BLaER1 treated with 17β-estradiol and CSF1 and Interleukin-3, amounts not matched to agents 10 nM and 100 nM (cell line): ENCODE results near the gene ENHO.
A peak's percentile ranks its signal among the peaks of the same experiment; 100 is the strongest.

ENCODE experiments used
- H3K27ac ChIP-seq, 11 experiments: shearing (Covaris generic); formaldehyde crosslinking; 2 replicates each; pipeline ENCODE4 v1.8.1; 2022
- H3K27me3 ChIP-seq, 11 experiments: shearing (Covaris generic); formaldehyde crosslinking; 2 replicates each; pipeline ENCODE4 v1.8.1; 2022
- H3K36me3 ChIP-seq, 11 experiments: shearing (Covaris generic); formaldehyde crosslinking; 2 replicates each; pipeline ENCODE4 v1.8.1; 2022
- H3K4me1 ChIP-seq, 10 experiments: shearing (Covaris generic); formaldehyde crosslinking; 2 replicates each; pipeline ENCODE4 v1.8.1; 2022
- H3K4me2 ChIP-seq, 11 experiments: shearing (Covaris generic); formaldehyde crosslinking; 2 replicates each; pipeline ENCODE4 v1.8.1; 2022
- H3K4me3 ChIP-seq, 10 experiments: shearing (Covaris generic); formaldehyde crosslinking; 2 replicates each; pipeline ENCODE4 v1.8.1; 2022
- H3K9ac ChIP-seq, 11 experiments: shearing (Covaris generic); formaldehyde crosslinking; 2 replicates each; pipeline ENCODE4 v1.8.1; 2022
- H3K9me3 ChIP-seq, 11 experiments: shearing (Covaris generic); formaldehyde crosslinking; replicated peaks in 1 of 11; 2 replicates each; pipeline ENCODE4 v1.8.1; 2022
- H4K20me1 ChIP-seq, 11 experiments: shearing (Covaris generic); formaldehyde crosslinking; 2 replicates each; pipeline ENCODE4 v1.8.1; 2022
- Cebpa-rat ChIP-seq, 11 experiments: shearing (Covaris generic); IDR thresholded peaks; 2 replicates each; pipeline ENCODE4 v1.8.1; 2022

Gene ENHO

GRCh38 chr9:34552986-34553385 lies 30.2 kb upstream of the ENHO start:
- Histone ChIP-seq H3K36me3 (no peaks in the 10 kb centered on the region), H3K4me1 (peaks cover 0 to 33% (median 30%) of the 10 kb centered on the region in 10 experiments; a peak in 17 of 20 replicates)

DNA sequence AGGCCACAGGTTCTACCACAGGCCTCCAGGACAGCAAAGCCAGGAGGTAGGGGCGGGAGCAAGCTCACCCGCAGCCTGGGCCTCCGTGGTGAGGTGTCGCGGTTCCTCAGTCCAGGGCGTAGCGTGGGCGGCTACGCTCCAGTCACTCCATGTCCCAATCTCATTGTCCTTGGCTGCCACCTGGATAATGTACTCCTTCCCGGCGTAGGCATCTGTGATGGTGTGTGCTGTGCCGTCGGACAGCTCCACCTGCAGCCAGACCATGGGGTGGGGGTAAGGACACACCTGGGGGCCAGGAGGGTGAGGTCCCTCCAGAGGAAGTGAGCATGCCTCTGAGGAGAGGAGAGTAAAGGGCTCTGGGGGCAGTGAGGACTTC lies 29.8 kb upstream of the ENHO start:
- Histone ChIP-seq H4K20me1 (peaks cover 0 to 51% (median 10%) of the 10 kb centered on the region in 11 experiments; a peak in 10 of 22 replicates), H3K4me1 (peaks cover 0 to 33% (median 30%) of the 10 kb centered on the region in 10 experiments; a peak in 17 of 20 replicates), H3K27ac (no peak overlapping the region), H3K9me3 (no peaks in the 10 kb centered on the region), H3K4me3 (no peak overlapping the region), H3K9ac (no peak overlapping the region), H3K36me3 (no peaks in the 10 kb centered on the region), H3K4me2 (peak overlapping the region in 9 of 11 experiments; percentile 21 to 76 (median 51); a peak in 15 of 22 replicates), H3K27me3 (peaks cover 0 to 12% (median 2%) of the 10 kb centered on the region in 11 experiments; a peak in 6 of 22 replicates)
- no peak for TF ChIP-seq Cebpa-rat (IDR thresholded peaks at IDR 0.05)

More at GRCh38 chr9:34552986-34553385, 30.2 kb upstream of the ENHO start:
- Histone ChIP-seq H4K20me1 (peaks cover 0 to 52% (median 8%) of the 10 kb centered on the region in 11 experiments; a peak in 10 of 22 replicates), H3K4me2 (peak overlapping the region in 8 of 11 experiments; percentile 26 to 76 (median 56); a peak in 13 of 22 replicates), H3K27me3 (peaks cover 2 to 13% (median 6%) of the 10 kb centered on the region in 11 experiments; a peak in 14 of 22 replicates), H3K4me3 (no peak overlapping the region), H3K9me3 (no peaks in the 10 kb centered on the region), H3K27ac (no peak overlapping the region), H3K9ac (no peak overlapping the region)
- no peak for TF ChIP-seq Cebpa-rat (IDR thresholded peaks at IDR 0.05)

- Histone ChIP-seq H3K27ac (no peak overlapping the region), H4K20me1 (peaks cover 0 to 51% (median 10%) of the 10 kb centered on the region in 11 experiments; a peak in 10 of 22 replicates), H3K4me1 (peaks cover 0 to 33% (median 30%) of the 10 kb centered on the region in 10 experiments; a peak in 17 of 20 replicates), H3K36me3 (no peaks in the 10 kb centered on the region), H3K9ac (no peak overlapping the region), H3K4me3 (no peak overlapping the region), H3K27me3 (peaks cover 0 to 12% (median 0%) of the 10 kb centered on the region in 11 experiments; a peak in 2 of 22 replicates), H3K9me3 (no peaks in the 10 kb centered on the region), H3K4me2 (peak overlapping the region in 9 of 11 experiments; percentile 21 to 76 (median 51); a peak in 15 of 22 replicates)
- TF ChIP-seq Cebpa-rat (IDR thresholded peaks at IDR 0.05) = no peak
Measured at GRCh38 chr9:34551751-34552605, 29.2 kb upstream of the ENHO start.

GRCh38 chr9:34550681-34551270 lies 28.0 kb upstream of the ENHO start:
- no peak for TF ChIP-seq Cebpa-rat (IDR thresholded peaks at IDR 0.05)
- no peak overlapping the region for H3K27ac ChIP-seq
- H3K9ac ChIP-seq = no peak overlapping the region
- no peaks in the 10 kb centered on the region for H3K9me3 ChIP-seq
- peaks cover 0 to 12% (median 0%) of the 10 kb centered on the region in 11 experiments; a peak in 2 of 22 replicates for H3K27me3 ChIP-seq
- H4K20me1 ChIP-seq = peaks cover 0 to 51% (median 10%) of the 10 kb centered on the region in 11 experiments; a peak in 11 of 22 replicates
- H3K4me3 ChIP-seq = no peak overlapping the region
- H3K36me3 ChIP-seq = no peaks in the 10 kb centered on the region
- peaks cover 0 to 33% (median 30%) of the 10 kb centered on the region in 10 experiments; a peak in 17 of 20 replicates for H3K4me1 ChIP-seq
- H3K4me2 ChIP-seq = no peak overlapping the region

- no peaks in the 10 kb centered on the region for H3K36me3 ChIP-seq
- no peaks in the 10 kb centered on the region for H3K9me3 ChIP-seq
- H3K4me3 ChIP-seq = no peak overlapping the region
- peaks cover 0 to 12% (median 0%) of the 10 kb centered on the region in 11 experiments; a peak in 2 of 22 replicates for H3K27me3 ChIP-seq
- peaks cover 0 to 33% (median 30%) of the 10 kb centered on the region in 10 experiments; a peak in 17 of 20 replicates for H3K4me1 ChIP-seq
- no peak overlapping the region for H3K4me2 ChIP-seq
- H3K9ac ChIP-seq = no peak overlapping the region
- peaks cover 0 to 51% (median 10%) of the 10 kb centered on the region in 11 experiments; a peak in 11 of 22 replicates for H4K20me1 ChIP-seq
- no peak overlapping the region for H3K27ac ChIP-seq
- no peak for TF ChIP-seq Cebpa-rat (IDR thresholded peaks at IDR 0.05)
Measured at GRCh38 chr9:34550016-34550680, 27.4 kb upstream of the ENHO start.

- no peak overlapping the region for H3K27ac ChIP-seq
- no peak overlapping the region for H3K9ac ChIP-seq
- TF ChIP-seq Cebpa-rat (IDR thresholded peaks at IDR 0.05) = no peak
- H4K20me1 ChIP-seq = peaks cover 0 to 44% (median 10%) of the 10 kb centered on the region in 11 experiments; a peak in 11 of 22 replicates
- H3K4me3 ChIP-seq = no peak overlapping the region
- H3K36me3 ChIP-seq = no peaks in the 10 kb centered on the region
- H3K27me3 ChIP-seq = peaks cover 0 to 12% (median 0%) of the 10 kb centered on the region in 11 experiments; a peak in 2 of 22 replicates
- H3K4me2 ChIP-seq = no peak overlapping the region
- H3K4me1 ChIP-seq = peaks cover 0 to 26% (median 24%) of the 10 kb centered on the region in 10 experiments; a peak in 17 of 20 replicates
- no peaks in the 10 kb centered on the region for H3K9me3 ChIP-seq
Measured at GRCh38 chr9:34549407-34549732, 26.6 kb upstream of the ENHO start.

DNA sequence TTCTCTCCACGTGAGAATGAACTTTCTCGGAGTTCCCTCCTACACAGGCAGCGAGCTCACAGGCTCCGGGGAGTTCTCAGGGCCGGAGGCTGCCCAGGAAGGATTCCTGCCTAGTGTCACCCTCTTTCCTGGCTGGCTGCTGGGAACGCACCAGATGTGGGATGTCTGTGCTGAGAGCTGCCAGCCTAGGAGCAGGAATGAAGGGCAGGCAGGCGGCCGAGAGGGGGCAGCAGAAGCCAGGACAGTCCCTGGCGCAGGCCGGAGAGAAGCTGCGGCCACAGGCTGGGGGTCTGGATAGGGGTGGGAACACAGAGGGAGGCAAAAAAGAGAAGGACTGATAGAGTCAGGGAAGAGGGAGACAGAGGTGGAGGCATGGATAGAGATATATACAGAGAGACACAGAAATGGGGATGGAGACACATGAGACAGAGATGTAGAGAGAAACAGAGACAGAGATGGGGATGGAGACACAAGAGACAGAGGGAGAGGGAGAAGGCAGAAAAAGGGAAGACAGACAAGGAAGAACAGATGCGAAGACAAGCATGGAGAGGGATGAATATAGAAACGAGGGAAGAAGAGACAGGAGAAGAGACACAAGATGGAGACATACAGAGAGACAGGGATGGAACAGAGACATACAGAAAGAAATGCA lies 25.3 kb upstream of the ENHO start:
- peaks cover 0 to 13% (median 11%) of the 10 kb centered on the region in 10 experiments; a peak in 13 of 20 replicates for H3K4me1 ChIP-seq
- peaks cover 0 to 6% (median 0%) of the 10 kb centered on the region in 11 experiments; a peak in 1 of 22 replicates for H3K27me3 ChIP-seq
- no peak overlapping the region for H3K9ac ChIP-seq
- no peak for TF ChIP-seq Cebpa-rat (IDR thresholded peaks at IDR 0.05)
- no peaks in the 10 kb centered on the region for H3K36me3 ChIP-seq
- no peak overlapping the region for H3K27ac ChIP-seq
- no peak overlapping the region for H3K4me2 ChIP-seq
- H4K20me1 ChIP-seq = peaks cover 0 to 32% (median under 1%) of the 10 kb centered on the region in 11 experiments; a peak in 7 of 22 replicates
- H3K9me3 ChIP-seq = no peaks in the 10 kb centered on the region
- no peak overlapping the region for H3K4me3 ChIP-seq
